Large intestine (tissue), 12 donors: ENCODE results near the gene EHMT2. TPM values are rescaled to one million over a fixed set of nuclear protein-coding genes. Genes with fewer than 3 reads are reported as not detected.

Experiments
- DNase-seq, 2 donors: peaks; one replicate each; pipeline versions ENCODE4 v3.0.0 to v3.0.0-alpha.2; 2013
- H3K27ac ChIP-seq: one replicate; pipeline ENCODE4 v1.5.1; 2013; ENCODE audit warnings: low read length
- H3K27me3 ChIP-seq: 2 replicates; pipeline ENCODE4 v1.6.1; 2013; ENCODE audit warnings: low read length; ENCODE audit not compliant: control insufficient read depth, insufficient read depth
- H3K36me3 ChIP-seq: 2 replicates; pipeline ENCODE4 v1.6.1; 2013; ENCODE audit warnings: low read length; ENCODE audit not compliant: control insufficient read depth, insufficient read depth
- H3K4me1 ChIP-seq: one replicate; pipeline ENCODE4 v1.6.1; 2013; ENCODE audit warnings: low read length; ENCODE audit not compliant: control insufficient read depth, insufficient read depth
- H3K4me3 ChIP-seq: one replicate; pipeline ENCODE4 v1.5.1; 2013; ENCODE audit warnings: low read length
- H3K9me3 ChIP-seq: one replicate; pipeline ENCODE4 v1.6.1; 2013; ENCODE audit warnings: mild to moderate bottlenecking, low read depth, low read length, moderate library complexity; ENCODE audit not compliant: control insufficient read depth
- WGBS: methylation state at CpG from one replicate; pipeline ENCODE4 v1.1.5; 2013; ENCODE audit warnings: low lambda C conversion rate; ENCODE audit not compliant: insufficient coverage; 5-methylcytosine and 5-hydroxymethylcytosine counted together
- long read RNA-seq, 11 donors: transcript quantifications; one replicate each; lab custom pipeline, GENCODE V29; 2026
- polyA plus RNA-seq: library from polyadenylated mRNA; unstranded; fragments of 120-200 nt; gene quantifications from one replicate; pipeline ENCODE4 v1.2.1, GENCODE V29; 2013

EHMT2 gene
- 50.5 TPM for polyA plus RNA-seq
- long read RNA-seq, donor 1, partial matches to known transcripts, result 5 of 9 reads
- long read RNA-seq, donor 1, other reads (novel, unspliced or antisense), result 0 of 9 reads
- long read RNA-seq, donor 2, partial matches to known transcripts, result 7 of 9 reads
- long read RNA-seq, donor 2, other reads (novel, unspliced or antisense), result 0 of 9 reads
- long read RNA-seq, donor 3, full-length matches to known transcripts, result 9 of 9 reads
- long read RNA-seq, donor 3, partial matches to known transcripts, result 0 of 9 reads
- long read RNA-seq, donor 3, other reads (novel, unspliced or antisense), result 0 of 9 reads
- long read RNA-seq, donor 4, result 0 reads
- long read RNA-seq, donor 5, full-length matches to known transcripts, result 5 of 5 reads
- long read RNA-seq, donor 5, partial matches to known transcripts, result 0 of 5 reads
- long read RNA-seq, donor 5, other reads (novel, unspliced or antisense), result 0 of 5 reads
- long read RNA-seq, donor 6, partial matches to known transcripts, result 15 of 19 reads
- long read RNA-seq, donor 6, other reads (novel, unspliced or antisense), result 0 of 19 reads
- long read RNA-seq, donor 7, partial matches to known transcripts, result 9 of 14 reads
- long read RNA-seq, donor 7, other reads (novel, unspliced or antisense), result 0 of 14 reads
- long read RNA-seq, donor 8, partial matches to known transcripts, result 23 of 33 reads
- long read RNA-seq, donor 8, other reads (novel, unspliced or antisense), result 5 of 33 reads
- long read RNA-seq, donor 9, partial matches to known transcripts, result 0 of 2 reads
- long read RNA-seq, donor 9, other reads (novel, unspliced or antisense), result 0 of 2 reads
- long read RNA-seq, donor 10, partial matches to known transcripts, result 0 of 7 reads
- long read RNA-seq, donor 10, other reads (novel, unspliced or antisense), result 0 of 7 reads
- long read RNA-seq, donor 11, partial matches to known transcripts, result 0 of 2 reads
- long read RNA-seq, donor 11, other reads (novel, unspliced or antisense), result 0 of 2 reads

DNA sequence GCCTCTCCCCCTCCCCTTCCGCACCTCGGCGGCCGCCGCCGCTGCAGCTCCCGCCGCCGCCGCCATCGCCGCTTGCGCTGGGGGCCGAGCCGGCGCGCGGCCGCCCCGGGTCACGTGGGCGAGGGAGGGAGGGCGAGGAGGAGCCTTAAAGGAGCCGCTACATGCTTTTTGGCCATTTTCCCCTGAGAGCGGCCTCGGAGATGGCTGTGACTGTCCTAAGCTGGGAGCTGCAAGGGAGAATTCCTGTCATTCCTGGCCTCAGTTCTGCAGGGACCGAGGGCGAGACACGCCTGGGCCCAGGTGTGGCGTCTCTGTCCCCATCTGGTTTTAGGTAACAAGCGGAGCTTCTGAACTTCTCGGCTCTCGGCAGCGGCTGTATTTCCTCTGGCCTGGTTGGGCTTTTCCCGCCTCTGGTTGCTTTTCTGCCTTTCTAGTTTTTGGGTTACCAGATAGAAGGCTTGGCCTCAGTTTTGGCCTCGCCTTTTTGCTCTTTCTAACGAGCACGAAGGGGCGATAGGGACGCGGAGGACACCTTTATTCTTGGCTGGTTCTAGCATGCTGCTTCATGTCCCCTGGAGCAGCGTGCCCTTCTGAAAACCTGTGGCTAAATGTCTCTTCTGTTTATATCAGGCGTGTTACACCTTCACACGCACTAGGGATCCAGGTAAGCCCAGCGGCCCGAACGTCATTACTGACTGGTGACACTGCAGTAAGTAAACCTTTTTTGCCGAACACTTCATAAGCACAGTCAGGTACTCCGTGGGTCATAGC lies at the start of gene EHMT2:
TSS of gene EHMT2 (minus strand) at position 87 of the 771 bp plus-strand sequence. CDS start at position 66, 21 bp downstream.
- H3K4me1 ChIP-seq, result peaks cover 17% of the 10 kb centered on the region

DNA sequence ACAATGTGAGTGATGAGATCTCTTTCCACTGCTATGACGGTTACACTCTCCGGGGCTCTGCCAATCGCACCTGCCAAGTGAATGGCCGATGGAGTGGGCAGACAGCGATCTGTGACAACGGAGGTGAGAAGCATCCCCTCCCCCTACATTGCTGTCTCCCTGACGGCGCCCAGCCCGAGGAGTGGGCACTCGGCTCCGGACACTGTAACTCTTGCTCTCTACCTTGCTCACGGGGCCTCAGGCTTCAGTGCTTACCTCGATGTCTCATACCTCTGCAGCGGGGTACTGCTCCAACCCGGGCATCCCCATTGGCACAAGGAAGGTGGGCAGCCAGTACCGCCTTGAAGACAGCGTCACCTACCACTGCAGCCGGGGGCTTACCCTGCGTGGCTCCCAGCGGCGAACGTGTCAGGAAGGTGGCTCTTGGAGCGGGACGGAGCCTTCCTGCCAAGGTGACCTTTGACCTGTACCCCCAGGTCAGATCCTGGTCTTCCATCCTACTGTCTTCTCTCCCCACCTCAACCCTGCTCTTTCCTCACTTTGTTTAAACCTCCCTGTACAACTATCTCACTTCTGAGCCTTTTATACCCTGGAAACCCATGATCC lies 49.7 kb upstream of the EHMT2 start:
- Histone ChIP-seq H3K4me3 (no peak overlapping the region), H3K27me3 (no peaks in the 10 kb centered on the region), H3K27ac (no peak overlapping the region), H3K9me3 (no peaks in the 10 kb centered on the region), H3K36me3 (peaks cover 14% of the 10 kb centered on the region), H3K4me1 (peaks cover 25% of the 10 kb centered on the region)
- no peak for DNase-seq
- no CpG with 5 or more reads among the region's 24 CpGs for WGBS

More for the DNA sequence above, at the start of gene EHMT2:
- H3K9me3 ChIP-seq, result no peaks in the 10 kb centered on the region
- peak; percentile 80 to 91 for DNase-seq
- WGBS, result no CpG with 5 or more reads among the region's 49 CpGs
- H3K27me3 ChIP-seq, result no peaks in the 10 kb centered on the region
- H3K4me3 ChIP-seq, result peak within 1 kb of the TSS; percentile 81
- peak within 1 kb of the TSS; percentile 57 for H3K27ac ChIP-seq
- peaks cover 25% of the 10 kb centered on the region for H3K36me3 ChIP-seq

GRCh38 chr6:31946370-31946885 lies 48.9 kb upstream of the EHMT2 start:
- DNase-seq, result no peak
- 83% methylated on average over 1 of the region's 11 CpGs for WGBS
- no peaks in the 10 kb centered on the region for H3K27me3 ChIP-seq

DNA sequence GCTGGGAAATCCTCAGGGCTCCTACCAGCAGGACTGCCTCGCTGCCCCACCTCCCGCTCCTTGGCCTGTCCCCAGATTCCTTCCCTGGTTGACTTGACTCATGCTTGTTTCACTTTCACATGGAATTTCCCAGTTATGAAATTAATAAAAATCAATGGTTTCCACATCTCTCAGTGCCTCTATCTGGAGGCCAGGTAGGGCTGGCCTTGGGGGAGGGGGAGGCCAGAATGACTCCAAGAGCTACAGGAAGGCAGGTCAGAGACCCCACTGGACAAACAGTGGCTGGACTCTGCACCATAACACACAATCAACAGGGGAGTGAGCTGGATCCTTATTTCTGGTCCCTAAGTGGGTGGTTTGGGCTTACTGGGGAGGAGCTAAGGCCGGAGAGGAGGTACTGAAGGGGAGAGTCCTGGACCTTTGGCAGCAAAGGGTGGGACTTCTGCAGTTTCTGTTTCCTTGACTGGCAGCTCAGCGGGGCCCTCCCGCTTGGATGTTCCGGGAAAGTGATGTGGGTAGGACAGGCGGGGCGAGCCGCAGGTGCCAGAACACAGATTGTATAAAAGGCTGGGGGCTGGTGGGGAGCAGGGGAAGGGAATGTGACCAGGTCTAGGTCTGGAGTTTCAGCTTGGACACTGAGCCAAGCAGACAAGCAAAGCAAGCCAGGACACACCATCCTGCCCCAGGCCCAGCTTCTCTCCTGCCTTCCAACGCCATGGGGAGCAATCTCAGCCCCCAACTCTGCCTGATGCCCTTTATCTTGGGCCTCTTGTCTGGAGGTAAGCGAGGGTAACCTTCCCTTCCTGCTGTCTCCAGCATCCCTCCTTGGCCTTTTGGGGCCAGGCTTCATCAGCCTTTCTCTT lies 48.2 kb upstream of the EHMT2 start, which contains the start of gene CFB:
TSS of gene CFB (plus strand) at position 589 of the 863 bp plus-strand sequence. CDS start at position 716, 127 bp downstream.
- peak within 1 kb of the TSS; percentile 94 for H3K27ac ChIP-seq
- no peaks in the 10 kb centered on the region for H3K9me3 ChIP-seq
- DNase-seq, result peak; percentile 89 to 97
- no peaks in the 10 kb centered on the region for H3K27me3 ChIP-seq
- peak within 1 kb of the TSS; percentile 30 for H3K4me3 ChIP-seq
- no CpG with 5 or more reads among the region's 11 CpGs for WGBS
- peaks cover 2% of the 10 kb centered on the region for H3K36me3 ChIP-seq
- H3K4me1 ChIP-seq, result peaks cover 25% of the 10 kb centered on the region

More at GRCh38 chr6:31946370-31946885, 48.9 kb upstream of the EHMT2 start:
- H3K4me1 ChIP-seq, result peaks cover 25% of the 10 kb centered on the region
- peak overlapping the region; percentile 30 for H3K4me3 ChIP-seq
- peaks cover 7% of the 10 kb centered on the region for H3K36me3 ChIP-seq
- H3K27ac ChIP-seq, result peak overlapping the region; percentile 94
- no peaks in the 10 kb centered on the region for H3K9me3 ChIP-seq

DNA sequence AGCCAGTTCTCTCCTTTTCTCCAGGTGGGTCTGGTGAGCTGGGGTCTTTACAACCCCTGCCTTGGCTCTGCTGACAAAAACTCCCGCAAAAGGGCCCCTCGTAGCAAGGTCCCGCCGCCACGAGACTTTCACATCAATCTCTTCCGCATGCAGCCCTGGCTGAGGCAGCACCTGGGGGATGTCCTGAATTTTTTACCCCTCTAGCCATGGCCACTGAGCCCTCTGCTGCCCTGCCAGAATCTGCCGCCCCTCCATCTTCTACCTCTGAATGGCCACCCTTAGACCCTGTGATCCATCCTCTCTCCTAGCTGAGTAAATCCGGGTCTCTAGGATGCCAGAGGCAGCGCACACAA lies 47.6 kb upstream of the EHMT2 start:
- 100% methylated on average over 1 of the region's 9 CpGs for WGBS
- H3K4me3 ChIP-seq, result no peak overlapping the region
- no peaks in the 10 kb centered on the region for H3K36me3 ChIP-seq

GRCh38 chr6:31943742-31944141 lies 46.2 kb upstream of the EHMT2 start:
- DNase-seq, result no peak
- Histone ChIP-seq H3K27ac (no peak overlapping the region), H3K36me3 (no peaks in the 10 kb centered on the region), H3K4me1 (peaks cover 24% of the 10 kb centered on the region), H3K9me3 (no peaks in the 10 kb centered on the region), H3K27me3 (no peaks in the 10 kb centered on the region), H3K4me3 (no peak overlapping the region)
- WGBS, result no CpG with 5 or more reads among the region's 3 CpGs

More for the DNA sequence above, 47.6 kb upstream of the EHMT2 start:
- peak overlapping the region; percentile 94 for H3K27ac ChIP-seq
- DNase-seq, result no peak
- no peaks in the 10 kb centered on the region for H3K9me3 ChIP-seq
- no peaks in the 10 kb centered on the region for H3K27me3 ChIP-seq
- H3K4me1 ChIP-seq, result peaks cover 25% of the 10 kb centered on the region

DNA sequence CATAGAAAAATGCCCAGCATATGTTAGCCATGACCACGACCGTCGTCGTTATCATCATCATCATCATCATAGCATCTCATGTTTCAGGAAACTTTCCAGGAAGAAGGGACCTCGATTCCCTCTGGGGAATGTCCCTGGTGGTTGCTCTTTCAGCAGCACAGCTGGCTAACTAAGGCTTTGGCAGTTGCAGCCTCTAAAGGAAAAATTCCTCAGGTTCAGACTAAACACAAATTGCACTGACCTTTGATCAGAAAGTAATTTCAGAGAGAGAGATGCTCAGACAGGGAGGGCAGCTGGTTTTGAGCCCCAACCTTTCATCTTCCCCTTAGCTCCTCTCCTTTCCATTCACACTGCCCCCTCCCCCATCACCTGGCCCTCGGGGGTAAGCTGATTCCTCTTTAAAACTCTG lies 42.8 kb upstream of the EHMT2 start:
- no peaks in the 10 kb centered on the region for H3K27me3 ChIP-seq
- H3K27ac ChIP-seq, result no peak overlapping the region
- H3K4me1 ChIP-seq, result peaks cover 14% of the 10 kb centered on the region
- peak in 1 of 2 donors; percentile 60 for DNase-seq
- 0% methylated on average over 1 of the region's 6 CpGs for WGBS
- no peak overlapping the region for H3K4me3 ChIP-seq
- no peaks in the 10 kb centered on the region for H3K9me3 ChIP-seq
- no peaks in the 10 kb centered on the region for H3K36me3 ChIP-seq

DNA sequence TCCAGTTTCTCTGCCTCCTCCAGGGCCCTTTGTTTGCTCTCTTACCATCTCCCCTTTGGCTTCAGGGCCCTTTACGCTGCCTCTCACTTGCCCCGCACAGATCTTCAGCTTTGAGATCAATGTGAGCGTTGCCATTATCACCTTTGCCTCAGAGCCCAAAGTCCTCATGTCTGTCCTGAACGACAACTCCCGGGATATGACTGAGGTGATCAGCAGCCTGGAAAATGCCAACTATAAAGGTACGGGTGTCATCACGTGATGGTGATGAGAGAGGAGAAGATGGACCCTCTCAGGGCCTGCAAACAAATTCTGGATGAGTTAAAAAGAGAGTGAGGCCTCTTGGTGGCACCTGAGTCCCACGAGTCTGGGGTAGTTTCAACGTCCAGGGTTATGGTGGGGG lies 38.3 kb upstream of the EHMT2 start:
- H3K9me3 ChIP-seq, result no peaks in the 10 kb centered on the region
- WGBS, result no CpG with 5 or more reads among the region's 9 CpGs
- DNase-seq, result peak; percentile 49 to 60
- no peak overlapping the region for H3K27ac ChIP-seq
- no peaks in the 10 kb centered on the region for H3K27me3 ChIP-seq
- H3K36me3 ChIP-seq, result no peaks in the 10 kb centered on the region
- H3K4me1 ChIP-seq, result peaks cover 6% of the 10 kb centered on the region
- H3K4me3 ChIP-seq, result no peak overlapping the region

DNA sequence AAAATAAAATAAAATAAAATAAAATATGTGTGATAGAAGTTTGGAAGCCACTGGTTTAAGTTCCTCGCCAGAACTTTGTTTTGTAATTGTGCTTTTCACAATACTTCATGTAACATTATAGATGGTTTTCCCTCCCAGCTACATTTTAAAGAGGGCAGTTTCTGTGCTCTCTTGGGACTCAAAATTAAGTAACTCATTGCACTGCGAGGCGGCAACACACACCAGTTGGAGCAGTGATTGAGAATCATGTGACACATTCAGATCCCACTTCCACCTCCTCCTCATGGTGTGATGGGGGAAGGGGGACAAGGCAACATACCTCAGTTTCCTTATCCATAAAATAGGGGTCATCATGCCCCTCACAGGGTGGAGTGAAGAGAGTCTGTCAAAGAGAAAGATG lies 37.5 kb upstream of the EHMT2 start:
- Histone ChIP-seq H3K27ac (no peak overlapping the region), H3K27me3 (no peaks in the 10 kb centered on the region), H3K36me3 (no peaks in the 10 kb centered on the region), H3K4me1 (peaks cover 6% of the 10 kb centered on the region), H3K9me3 (no peaks in the 10 kb centered on the region), H3K4me3 (no peak overlapping the region)
- 100% methylated on average over 1 of the region's 3 CpGs for WGBS
- DNase-seq, result no peak
